ENCODE measurements around the gene BRI3. TPM values are rescaled to one million over a fixed set of nuclear protein-coding genes. Genes with fewer than 3 reads are reported as not detected.

BRI3 gene
- total RNA-seq (2014; rRNA removed; shearing (Covaris generic)), result 87.6 and 99.9 TPM in 2 replicates

DNA sequence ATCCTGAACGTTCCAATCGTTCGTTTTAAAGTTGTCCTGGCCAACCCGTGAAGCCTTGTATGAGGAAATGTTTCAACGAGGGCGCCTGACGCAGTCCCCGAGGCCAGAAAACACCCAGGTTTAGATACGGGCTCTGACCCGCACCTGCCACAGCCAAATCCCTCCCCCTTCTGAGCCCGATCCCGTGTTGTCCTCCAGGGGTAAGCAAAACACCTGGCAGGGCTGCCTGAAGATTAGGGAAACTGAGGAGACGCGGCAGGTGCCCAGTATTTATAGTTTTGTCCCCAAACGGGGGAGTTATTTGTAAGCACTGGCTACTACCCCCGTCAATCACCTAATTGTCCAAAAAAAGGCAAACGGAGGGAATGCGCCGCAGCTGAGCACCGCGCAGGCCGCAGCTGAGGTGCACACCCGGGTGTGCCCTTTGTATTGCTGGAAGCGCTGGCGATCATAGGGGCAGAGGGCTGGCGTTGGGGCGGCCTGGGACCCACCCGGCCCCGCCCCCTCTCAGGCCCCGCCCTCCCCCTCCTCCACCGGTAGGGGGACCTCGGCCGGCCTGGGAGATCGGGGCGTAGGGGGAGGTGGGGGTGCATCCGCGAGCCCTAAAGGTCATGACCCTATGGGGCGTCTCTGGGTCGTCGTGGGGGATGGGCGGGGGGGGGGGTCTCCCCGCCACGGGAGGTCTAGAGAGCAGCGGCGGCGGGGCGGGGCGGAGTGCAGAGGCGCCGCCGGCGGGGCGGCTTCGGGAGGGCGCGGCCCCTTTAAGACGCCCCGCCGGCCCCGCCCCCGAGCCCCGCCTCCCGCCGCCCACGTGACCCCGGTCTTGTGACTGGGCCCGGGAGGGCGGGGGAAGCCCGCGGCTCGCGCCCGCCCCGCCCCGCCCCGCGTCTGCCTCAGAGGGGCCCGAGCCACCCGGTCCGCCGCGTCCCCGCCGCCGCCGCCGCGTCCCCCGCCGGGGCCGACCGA, at the start of gene BRI3:
TSS of gene BRI3 (plus strand) at position 896 of the 966 bp plus-strand sequence. CDS start 110 bp downstream, outside the sequence.
- peak; percentile 90 for DNase-seq (ENCODE audit: low spot score)
- in situ Hi-C loops (cut with HindIII; ENCODE audit: low sequenced_read_pairs), result no loop called here

- DNase-seq (ENCODE audit: low spot score), result no peak
- in situ Hi-C loops (cut with HindIII; ENCODE audit: low sequenced_read_pairs), result no loop called here
These were observed 49.3 kb upstream of the BRI3 start for GRCh38 chr7:98232263-98232585.

GRCh38 chr7:98232799-98233198, 48.7 kb upstream of the BRI3 start:
- in situ Hi-C loops (cut with HindIII; ENCODE audit: low sequenced_read_pairs), result no loop called here
- DNase-seq (ENCODE audit: low spot score), result no peak

DNA sequence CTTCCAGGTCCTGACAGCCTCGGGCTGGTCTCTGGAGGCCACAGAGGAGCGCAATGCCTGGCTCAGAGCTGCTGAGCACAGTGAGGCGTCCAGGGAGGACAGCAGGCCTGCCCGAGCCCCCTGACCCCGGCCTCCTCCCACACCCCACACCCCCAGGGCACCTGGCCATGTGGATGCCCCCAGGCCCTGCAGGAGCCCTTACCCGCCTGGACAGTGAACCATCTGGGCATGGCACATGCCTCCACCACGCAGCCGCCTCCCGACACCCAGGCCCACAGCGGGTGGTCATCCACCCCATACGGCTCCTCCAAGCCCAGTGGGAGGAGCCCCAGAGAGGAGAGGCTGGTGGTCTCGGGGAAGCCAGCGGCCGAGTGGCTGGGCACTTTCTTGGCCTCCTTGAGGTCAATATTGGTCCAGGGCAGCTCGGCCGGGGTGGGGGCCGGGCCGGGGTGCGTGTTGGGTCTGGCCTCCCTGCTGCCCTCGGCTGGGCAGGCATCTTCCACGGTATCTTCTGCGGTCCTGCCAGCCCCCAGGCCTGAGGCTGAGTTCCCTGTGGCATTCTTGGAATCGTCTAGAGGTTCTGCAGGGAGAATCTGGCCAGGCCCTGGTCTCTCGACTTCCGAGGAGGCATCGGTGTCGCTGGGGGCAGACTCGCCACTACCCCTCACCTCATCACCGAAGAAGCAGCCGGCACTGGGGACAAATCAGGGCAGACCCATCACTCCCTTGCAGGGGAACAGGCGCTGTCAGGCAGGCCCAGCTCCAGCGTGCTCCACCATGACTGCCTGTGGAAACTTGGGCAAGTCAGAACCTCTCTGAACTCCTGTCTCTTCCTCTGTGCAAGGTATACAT, 48.0 kb upstream of the BRI3 start:
- in situ Hi-C loops (cut with HindIII; ENCODE audit: low sequenced_read_pairs), result no loop called here
- DNase-seq (ENCODE audit: low spot score), result no peak

- in situ Hi-C loops (cut with HindIII; ENCODE audit: low sequenced_read_pairs), result no loop called here
- DNase-seq (ENCODE audit: low spot score), result no peak
These were observed 46.9 kb upstream of the BRI3 start for GRCh38 chr7:98234429-98235147.

- in situ Hi-C loops (cut with HindIII; ENCODE audit: low sequenced_read_pairs), result no loop called here
- DNase-seq (ENCODE audit: low spot score), result no peak
These were observed 45.6 kb upstream of the BRI3 start for GRCh38 chr7:98235901-98236300.

DNA sequence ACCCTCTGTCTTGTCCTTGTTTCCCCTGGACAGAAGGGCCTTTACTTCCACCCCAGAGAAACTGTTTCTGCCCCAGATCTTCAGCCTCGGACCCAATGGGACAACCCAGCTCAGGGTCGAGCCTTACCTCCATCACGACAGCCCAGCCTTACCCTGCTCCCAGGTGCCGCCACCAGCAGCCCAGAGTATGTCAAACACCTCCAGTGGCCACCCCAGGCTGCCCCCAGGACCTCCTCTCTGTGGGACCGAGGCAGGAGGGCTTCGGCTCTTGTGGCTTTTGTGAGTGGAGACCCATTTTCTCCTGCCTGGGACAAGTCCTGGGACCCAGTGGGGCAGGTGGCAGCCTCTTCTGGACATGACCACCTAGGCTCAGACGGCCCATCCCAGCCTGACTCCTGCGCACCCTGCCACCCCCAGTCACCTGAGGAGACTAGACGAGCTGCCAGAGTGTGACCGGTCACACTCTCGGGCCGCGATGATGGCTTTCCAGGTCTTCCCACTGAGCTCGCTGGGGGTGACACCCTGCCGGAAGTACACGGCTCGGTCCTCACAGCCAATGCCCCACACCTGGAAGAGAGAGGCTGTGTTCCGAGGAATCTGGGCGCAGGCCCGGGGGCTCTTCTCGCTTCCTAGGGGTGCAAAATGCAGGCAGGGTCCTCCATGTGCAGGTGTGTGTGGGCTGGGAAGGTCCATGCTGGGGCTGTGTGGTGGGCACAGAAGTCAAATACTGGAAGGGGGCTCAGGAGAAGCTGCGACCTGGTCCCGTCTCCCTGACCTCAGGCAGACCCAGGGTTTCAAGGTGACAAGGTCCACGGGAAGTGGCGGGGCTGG, 44.9 kb upstream of the BRI3 start:
- DNase-seq (ENCODE audit: low spot score), result no peak
- in situ Hi-C loops (cut with HindIII; ENCODE audit: low sequenced_read_pairs), result no loop called here

- in situ Hi-C loops (cut with HindIII; ENCODE audit: low sequenced_read_pairs), result no loop called here
- DNase-seq (ENCODE audit: low spot score), result no peak
These were observed 43.4 kb upstream of the BRI3 start for GRCh38 chr7:98238076-98238475.

DNA sequence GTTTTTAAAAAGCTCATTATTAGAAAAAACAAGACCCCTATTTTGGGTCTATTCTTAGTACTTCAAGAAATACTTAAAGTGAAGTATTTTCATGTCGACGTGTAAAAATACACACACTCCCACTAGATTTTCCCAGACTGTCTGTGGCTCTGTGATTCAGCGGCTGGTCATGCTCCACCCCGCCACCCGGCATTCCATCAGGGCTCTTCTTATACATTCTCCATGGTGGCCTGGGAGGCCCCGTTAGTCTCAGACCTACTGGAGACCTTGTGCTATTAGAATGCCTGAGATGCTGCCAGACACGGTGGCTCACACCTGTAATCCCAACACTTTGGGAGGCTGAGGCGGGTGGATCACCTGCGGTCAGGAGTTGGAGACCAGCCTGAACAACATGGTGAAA, 42.5 kb upstream of the BRI3 start:
- in situ Hi-C loops (cut with HindIII; ENCODE audit: low sequenced_read_pairs), result no loop called here
- DNase-seq (ENCODE audit: low spot score), result no peak

GRCh38 chr7:98240961-98241673, 40.4 kb upstream of the BRI3 start:
- DNase-seq (ENCODE audit: low spot score), result peak; percentile 19

DNA sequence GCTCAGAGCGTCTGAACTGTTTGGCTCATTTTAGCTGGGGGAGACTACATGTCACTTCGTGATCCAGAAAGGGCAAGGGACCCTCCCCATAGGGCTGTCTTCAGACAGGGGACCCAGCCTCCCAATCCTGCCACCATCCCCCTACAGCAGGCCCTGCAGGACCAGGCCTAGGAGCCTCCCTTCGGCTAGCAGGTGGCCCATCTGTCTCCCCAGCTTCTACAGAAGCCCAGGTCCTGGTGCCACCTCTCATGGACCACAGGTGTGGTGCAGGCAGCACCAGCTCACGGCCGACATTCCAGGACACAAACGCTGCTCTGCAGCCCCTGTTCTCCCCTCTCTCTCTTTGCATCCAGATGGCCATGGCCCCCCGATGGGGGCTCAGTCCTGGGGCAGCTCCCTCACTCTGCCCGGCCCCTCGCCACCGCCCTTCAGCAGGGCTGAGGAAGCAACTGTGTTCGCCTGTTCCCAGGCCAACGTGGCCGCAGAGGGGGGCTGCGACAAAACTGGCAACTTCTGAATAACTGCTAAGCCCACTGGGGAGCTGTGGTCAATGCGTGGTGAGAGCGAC, 39.7 kb upstream of the BRI3 start:
- DNase-seq (ENCODE audit: low spot score), result no peak
- in situ Hi-C loops (cut with HindIII; ENCODE audit: low sequenced_read_pairs), result no loop called here

More at GRCh38 chr7:98240961-98241673, 40.4 kb upstream of the BRI3 start:
- in situ Hi-C loops (cut with HindIII; ENCODE audit: low sequenced_read_pairs), result no loop called here

- in situ Hi-C loops (cut with HindIII; ENCODE audit: low sequenced_read_pairs), result no loop called here
- no peak for DNase-seq (ENCODE audit: low spot score)
These were observed 39.1 kb upstream of the BRI3 start for GRCh38 chr7:98242342-98242741.

GRCh38 chr7:98242934-98243333, 38.6 kb upstream of the BRI3 start:
- in situ Hi-C loops (cut with HindIII; ENCODE audit: low sequenced_read_pairs), result no loop called here
- DNase-seq (ENCODE audit: low spot score), result no peak

GRCh38 chr7:98244871-98245270, 36.6 kb upstream of the BRI3 start:
- DNase-seq (ENCODE audit: low spot score), result no peak
- in situ Hi-C loops (cut with HindIII; ENCODE audit: low sequenced_read_pairs), result no loop called here

- DNase-seq (ENCODE audit: low spot score), result no peak
- in situ Hi-C loops (cut with HindIII; ENCODE audit: low sequenced_read_pairs), result no loop called here
These were observed 33.3 kb upstream of the BRI3 start for GRCh38 chr7:98248156-98248555.

DNA sequence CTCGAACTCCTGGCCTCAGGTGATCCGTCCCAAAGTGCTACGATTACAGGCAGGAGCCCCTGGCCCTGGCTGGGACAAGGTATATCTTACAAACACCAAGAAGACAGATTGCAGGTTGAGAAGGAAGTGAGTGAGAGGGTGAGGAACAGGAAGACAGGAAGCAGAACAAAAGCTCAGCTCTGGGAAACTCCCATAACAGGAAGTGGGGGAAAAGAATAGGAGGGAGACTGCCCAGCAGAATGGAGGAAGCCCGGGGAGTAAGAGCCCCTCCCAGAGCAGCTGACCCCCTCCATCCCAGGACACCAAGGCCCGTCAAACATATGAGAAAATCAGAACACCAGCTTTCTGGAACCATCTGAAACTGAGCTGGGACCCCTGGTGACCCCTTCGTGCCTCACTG, 32.4 kb upstream of the BRI3 start:
- in situ Hi-C loops (cut with HindIII; ENCODE audit: low sequenced_read_pairs), result no loop called here
- DNase-seq (ENCODE audit: low spot score), result no peak

GRCh38 chr7:98250789-98251188, 30.7 kb upstream of the BRI3 start:
- in situ Hi-C loops (cut with HindIII; ENCODE audit: low sequenced_read_pairs), result no loop called here
- DNase-seq (ENCODE audit: low spot score), result no peak

DNA sequence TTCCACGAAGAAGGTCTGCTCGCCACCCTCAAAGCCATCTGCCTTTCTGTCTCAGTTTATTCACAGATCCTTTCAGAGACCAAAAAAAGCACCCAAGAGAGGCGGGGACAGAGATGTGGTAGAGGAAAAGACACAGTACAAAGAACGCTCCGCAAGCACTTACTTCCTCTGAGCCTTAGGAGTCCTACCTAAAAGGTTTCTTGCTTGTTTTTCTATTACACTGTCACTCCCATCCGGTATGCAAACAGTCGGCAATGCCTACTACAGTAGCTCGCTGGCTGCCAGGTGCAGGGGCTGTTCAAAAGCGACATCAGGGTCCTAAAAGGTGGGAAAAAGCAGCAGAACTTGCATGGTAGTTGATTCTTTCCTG, 30.3 kb upstream of the BRI3 start:
- DNase-seq (ENCODE audit: low spot score), result no peak
- in situ Hi-C loops (cut with HindIII; ENCODE audit: low sequenced_read_pairs), result no loop called here
